Mucosa of stomach (tissue), 1 donor: ENCODE measurements around the gene ALOX15.
"Not testable (repeated sequence)": the region's sequence is repeated elsewhere in the genome, so short reads cannot be mapped to it uniquely, and the experiment has no call there.

Source experiments
- H3K27me3 ChIP-seq: one replicate; pipeline ENCODE4 v1.7.0; 2013; ENCODE audit warnings: mild to moderate bottlenecking, low read length; ENCODE audit not compliant: control insufficient read depth, insufficient read depth
- H3K36me3 ChIP-seq: one replicate; pipeline ENCODE4 v1.7.0; 2013; ENCODE audit warnings: low read length; ENCODE audit not compliant: control insufficient read depth, insufficient read depth
- H3K4me1 ChIP-seq: one replicate; pipeline ENCODE4 v1.7.0; 2013; ENCODE audit warnings: mild to moderate bottlenecking, low read length; ENCODE audit not compliant: control insufficient read depth, insufficient read depth
- H3K4me3 ChIP-seq: one replicate; pipeline ENCODE4 v1.7.0; 2013; ENCODE audit warnings: low read length
- H3K9ac ChIP-seq: one replicate; pipeline ENCODE4 v1.7.0; 2013; ENCODE audit warnings: mild to moderate bottlenecking, low read length, moderate library complexity
- H3K9me3 ChIP-seq: one replicate; pipeline ENCODE4 v1.7.0; 2013; ENCODE audit warnings: mild to moderate bottlenecking, low read length, moderate library complexity; ENCODE audit not compliant: control insufficient read depth
- donor health status: Pancreatic carcinoma.

ALOX15 gene

DNA sequence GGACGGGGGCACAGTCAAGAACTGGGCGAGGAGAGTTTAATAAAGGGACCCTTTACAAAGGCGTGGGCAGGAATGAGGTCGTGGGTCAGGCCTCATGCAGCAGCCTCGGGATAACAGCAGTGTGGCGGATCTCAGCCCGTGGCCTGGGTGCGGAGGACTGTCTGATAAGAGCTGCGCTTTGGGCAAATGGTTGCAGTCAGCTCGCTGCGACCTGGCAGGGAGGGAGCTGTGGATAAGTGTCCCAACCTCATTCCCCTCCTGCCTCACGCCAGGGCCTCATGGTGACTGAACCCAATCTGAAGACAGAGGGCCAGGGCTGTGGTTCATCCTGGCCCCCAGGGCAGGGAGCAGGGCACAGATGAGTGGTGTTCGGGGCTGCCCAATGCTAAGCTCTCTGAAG lies 43.5 kb downstream of the ALOX15 start:
- no peaks in the 10 kb centered on the region for H3K9me3 ChIP-seq
- peaks cover 4% of the 10 kb centered on the region for H3K27me3 ChIP-seq
- peaks cover 14% of the 10 kb centered on the region for H3K4me1 ChIP-seq
- no peak overlapping the region for H3K9ac ChIP-seq
- H3K36me3 ChIP-seq: no peaks in the 10 kb centered on the region
- H3K4me3 ChIP-seq: no peak overlapping the region

DNA sequence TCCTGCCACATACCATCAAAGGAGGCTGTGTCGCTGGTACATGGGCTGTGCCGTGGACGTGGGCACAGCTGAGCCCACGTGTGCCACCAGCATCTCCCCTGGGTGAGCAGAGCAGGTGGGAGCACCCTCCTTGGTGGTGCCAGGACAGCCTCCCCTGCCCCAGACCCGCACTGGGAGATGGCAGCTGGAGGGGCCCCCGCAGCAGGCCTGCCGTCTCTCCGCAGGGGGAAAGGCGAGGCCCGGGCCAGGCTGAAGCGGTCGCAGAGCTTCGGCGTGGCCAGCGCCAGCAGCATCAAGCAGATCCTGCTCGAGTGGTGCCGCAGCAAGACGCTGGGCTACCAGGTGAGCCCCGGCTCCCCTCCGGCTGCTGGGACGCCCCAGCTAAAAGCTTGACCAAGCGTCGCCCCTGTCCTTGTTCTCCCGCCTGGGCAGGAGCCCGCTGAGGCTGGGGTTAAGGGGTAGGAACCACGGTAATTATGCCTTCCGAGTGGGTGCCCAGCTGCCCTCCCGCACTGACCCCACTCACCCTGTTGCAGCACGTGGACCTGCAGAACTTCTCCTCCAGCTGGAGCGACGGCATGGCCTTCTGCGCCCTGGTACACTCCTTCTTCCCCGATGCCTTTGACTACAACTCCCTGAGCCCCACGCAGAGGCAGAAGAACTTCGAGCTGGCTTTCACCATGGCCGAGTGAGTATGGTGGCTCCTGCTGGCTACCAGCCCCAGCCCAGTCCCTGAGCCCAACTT lies 44.7 kb downstream of the ALOX15 start:
- Histone ChIP-seq H3K27me3 (peaks cover 4% of the 10 kb centered on the region), H3K4me1 (peaks cover 14% of the 10 kb centered on the region), H3K9me3 (no peaks in the 10 kb centered on the region), H3K4me3 (no peak overlapping the region), H3K36me3 (no peaks in the 10 kb centered on the region), H3K9ac (no peak overlapping the region)

DNA sequence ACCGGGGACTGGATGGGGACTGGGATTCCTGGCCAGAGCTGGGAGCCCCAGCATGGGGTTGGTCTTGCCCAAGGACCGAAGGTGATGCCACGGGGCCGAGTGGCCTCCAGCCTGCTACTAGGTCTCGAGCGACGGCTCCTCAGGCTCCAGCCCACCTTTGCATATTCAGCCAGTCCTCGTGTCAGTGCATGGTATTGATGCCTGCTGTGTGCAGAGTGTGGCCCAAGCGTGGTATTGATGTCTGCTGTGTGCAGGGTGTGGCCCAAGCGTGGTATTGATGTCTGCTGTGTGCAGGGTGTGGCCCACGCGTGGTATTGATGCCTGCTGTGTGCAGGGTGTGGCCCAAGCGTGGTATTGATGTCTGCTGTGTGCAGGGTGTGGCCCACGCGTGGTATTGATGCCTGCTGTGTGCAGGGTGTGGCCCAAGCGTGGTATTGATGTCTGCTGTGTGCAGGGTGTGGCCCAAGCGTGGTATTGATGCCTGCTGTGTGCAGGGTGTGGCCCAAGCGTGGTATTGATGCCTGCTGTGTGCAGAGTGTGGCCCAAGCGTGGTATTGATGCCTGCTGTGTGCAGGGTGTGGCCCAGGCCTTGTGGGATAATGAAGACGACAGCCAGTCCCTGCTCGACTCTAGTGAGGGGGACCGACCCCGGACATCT lies 45.7 kb downstream of the ALOX15 start:
- H3K36me3 ChIP-seq, H3K27me3 ChIP-seq, H3K4me3 ChIP-seq, H3K9ac ChIP-seq, H3K9me3 ChIP-seq: not testable (repeated sequence)
- peaks cover 14% of the 10 kb centered on the region for H3K4me1 ChIP-seq

DNA sequence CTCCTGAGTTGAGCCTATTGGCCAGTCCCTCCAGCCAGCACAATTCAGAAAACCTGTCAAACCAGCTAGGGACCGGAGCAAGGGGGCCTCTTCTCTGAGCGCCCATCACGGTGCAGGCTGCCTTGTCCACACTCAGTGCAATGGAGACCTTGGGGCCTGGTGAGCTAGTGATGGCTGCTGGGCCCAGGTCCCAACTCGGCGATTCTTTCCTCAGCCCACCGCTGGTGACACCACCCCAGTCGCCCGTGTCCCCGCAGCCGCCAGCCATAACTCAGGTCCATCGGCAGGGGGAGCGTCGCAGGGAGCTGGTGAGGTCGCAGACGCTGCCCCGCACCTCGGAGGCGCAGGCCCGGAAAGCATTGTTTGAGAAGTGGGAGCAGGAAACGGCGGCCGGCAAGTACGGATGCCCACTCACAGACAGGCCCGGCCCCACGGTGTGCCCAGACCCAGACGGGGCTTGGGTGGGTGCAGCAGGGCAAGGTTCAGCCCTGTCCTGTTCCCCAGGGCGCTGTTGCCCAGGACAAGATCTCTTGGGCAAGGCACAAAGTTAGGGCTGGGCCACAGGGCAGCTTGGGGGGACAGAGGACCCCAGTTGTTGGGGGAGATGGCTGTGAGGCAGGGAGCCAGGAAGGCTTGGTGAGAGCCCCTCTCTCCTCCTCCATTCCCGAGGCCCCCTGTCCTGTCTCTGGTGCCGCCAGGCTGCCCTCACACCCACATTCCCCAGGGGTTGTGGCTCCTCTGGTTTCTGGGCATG lies 46.4 kb downstream of the ALOX15 start:
- H3K9me3 ChIP-seq: no peaks in the 10 kb centered on the region
- H3K4me3 ChIP-seq: no peak overlapping the region
- peaks cover 4% of the 10 kb centered on the region for H3K27me3 ChIP-seq
- H3K4me1 ChIP-seq: peaks cover 14% of the 10 kb centered on the region
- no peaks in the 10 kb centered on the region for H3K36me3 ChIP-seq
- H3K9ac ChIP-seq: peak overlapping the region; percentile 15

DNA sequence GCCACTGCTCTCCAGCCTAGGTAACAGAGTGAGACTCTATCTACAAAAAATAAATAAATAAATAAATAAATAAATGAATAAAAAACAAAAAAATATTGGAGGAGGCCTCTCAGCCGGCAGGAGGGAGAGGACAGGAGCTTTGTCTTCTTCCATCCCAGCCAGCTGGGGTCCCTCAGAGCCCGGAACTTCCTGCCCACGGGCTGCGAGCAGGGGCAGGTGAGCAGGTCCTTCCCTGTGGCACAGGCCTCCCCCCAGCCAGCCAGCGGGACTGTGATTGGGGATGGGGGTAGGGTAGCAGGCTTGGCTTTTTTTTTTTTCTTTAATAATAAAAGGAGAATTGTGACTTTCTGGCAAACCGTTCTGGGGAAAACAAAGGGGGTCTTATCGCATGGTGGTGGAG lies 47.1 kb downstream of the ALOX15 start:
- Histone ChIP-seq H3K9me3 (no peaks in the 10 kb centered on the region), H3K27me3 (peaks cover 4% of the 10 kb centered on the region), H3K36me3 (no peaks in the 10 kb centered on the region), H3K4me1 (peaks cover 13% of the 10 kb centered on the region), H3K4me3 (no peak overlapping the region), H3K9ac (no peak overlapping the region)

DNA sequence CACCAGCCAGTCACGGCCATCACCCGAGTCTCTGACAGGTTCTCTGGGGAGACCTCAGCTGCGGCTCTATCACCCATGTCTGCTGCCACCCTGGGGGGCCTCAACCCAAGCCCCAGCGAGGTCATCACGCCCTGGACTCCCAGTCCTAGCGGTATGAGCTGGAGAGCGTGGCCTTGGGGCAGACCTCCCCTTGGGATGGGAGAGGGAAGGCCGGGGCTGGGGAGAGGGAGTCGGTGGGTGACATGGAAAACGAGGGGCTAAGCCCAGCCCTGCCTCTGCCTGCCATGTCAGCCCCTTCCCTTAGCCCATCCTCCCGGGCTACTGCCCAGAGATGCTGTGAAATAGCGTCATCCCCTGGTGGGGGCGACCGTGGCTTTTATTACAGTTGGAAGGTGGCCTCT lies 48.5 kb downstream of the ALOX15 start:
- Histone ChIP-seq H3K4me3 (no peak overlapping the region), H3K9ac (no peak overlapping the region), H3K9me3 (no peaks in the 10 kb centered on the region), H3K36me3 (no peaks in the 10 kb centered on the region), H3K4me1 (peaks cover 10% of the 10 kb centered on the region), H3K27me3 (peaks cover 4% of the 10 kb centered on the region)

DNA sequence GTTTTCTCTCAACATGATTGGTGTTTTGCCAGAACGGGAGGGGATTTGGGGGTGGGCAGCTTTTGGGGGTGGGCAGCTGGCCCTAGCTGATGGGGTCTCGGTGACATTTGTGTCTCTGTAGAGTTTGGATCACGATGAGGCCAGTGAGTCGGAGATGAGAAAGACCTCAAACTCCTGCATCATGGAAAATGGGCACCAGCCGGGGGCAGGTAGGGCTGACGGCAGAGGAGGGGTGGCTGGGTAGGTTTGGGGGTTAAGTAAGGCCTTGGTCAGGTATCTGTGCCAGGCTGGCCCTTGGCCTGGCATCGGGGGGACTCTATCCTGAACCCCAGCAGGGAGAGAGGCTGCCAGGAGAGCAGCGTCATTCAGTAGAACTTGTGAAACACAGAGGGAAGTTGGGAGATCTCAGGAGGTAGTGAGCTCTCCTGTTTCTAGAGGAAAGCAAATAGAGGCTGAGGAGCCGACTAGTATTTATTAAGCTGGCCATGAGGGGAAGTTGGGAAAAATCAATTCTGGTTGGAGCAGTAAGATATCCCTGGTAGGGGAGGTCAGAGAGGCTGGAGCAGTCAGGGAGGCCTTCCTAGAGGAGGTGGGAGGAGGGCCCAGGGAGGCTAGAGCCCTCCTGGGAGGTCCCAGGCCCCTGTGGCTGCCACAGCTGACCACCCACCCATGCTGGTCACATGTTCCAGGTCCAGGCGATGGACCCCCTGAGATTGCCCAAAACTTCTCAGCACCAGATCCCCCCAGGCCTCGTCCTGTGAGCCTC lies 49.1 kb downstream of the ALOX15 start:
- H3K9ac ChIP-seq: no peak overlapping the region
- H3K36me3 ChIP-seq: no peaks in the 10 kb centered on the region
- H3K4me3 ChIP-seq: no peak overlapping the region
- H3K4me1 ChIP-seq: peaks cover 10% of the 10 kb centered on the region
- peaks cover under 1% of the 10 kb centered on the region for H3K27me3 ChIP-seq
- H3K9me3 ChIP-seq: no peaks in the 10 kb centered on the region

DNA sequence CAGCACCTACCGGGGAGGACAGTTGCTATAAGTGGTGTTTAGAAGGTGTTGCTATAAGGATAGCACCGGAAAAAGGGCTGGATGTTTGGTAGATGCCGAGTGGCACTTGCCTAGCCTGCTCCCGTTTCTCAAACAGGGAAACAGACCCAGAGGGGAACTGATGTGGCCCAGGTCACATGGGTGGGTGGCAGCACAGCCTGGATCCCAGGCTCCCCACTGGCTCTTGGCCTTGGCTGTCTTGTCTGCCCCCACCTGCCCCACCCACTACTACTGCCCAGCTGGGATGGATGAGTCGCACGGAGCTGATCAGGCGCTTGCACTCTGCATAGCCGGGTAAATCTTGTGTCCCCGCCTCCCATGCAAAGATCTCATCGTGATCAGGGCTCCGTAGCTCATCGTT lies 49.9 kb downstream of the ALOX15 start:
- H3K4me3 ChIP-seq: no peak overlapping the region
- H3K27me3 ChIP-seq: peaks cover 3% of the 10 kb centered on the region
- H3K4me1 ChIP-seq: peaks cover 10% of the 10 kb centered on the region
- no peaks in the 10 kb centered on the region for H3K9me3 ChIP-seq
- no peak overlapping the region for H3K9ac ChIP-seq
- no peaks in the 10 kb centered on the region for H3K36me3 ChIP-seq

DNA sequence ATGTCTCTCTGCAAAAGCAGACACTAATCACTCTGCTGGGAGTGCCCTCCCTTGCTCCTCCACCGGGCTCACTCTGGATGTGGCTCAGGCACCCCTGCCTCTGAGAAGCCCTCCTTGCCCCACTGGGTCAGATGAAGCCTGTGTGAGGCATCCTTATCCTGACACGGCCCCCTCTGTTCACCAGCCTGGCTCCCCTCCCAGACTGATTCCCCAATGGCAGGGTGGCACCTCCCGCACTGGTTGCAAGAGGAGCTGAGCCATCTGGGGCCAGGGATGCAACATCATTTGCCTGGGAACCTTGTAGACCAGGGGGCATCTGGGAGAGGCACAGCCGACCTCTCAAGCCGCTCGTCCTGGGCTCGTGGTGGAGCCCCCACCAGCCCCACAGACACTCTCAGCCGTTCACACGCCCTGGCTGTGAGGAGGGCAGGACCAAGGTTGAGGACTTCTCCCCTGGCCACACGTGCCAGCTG lies 50.5 kb downstream of the ALOX15 start:
- H3K9ac ChIP-seq: no peak overlapping the region
- H3K4me1 ChIP-seq: peaks cover 10% of the 10 kb centered on the region
- H3K9me3 ChIP-seq: no peaks in the 10 kb centered on the region
- H3K36me3 ChIP-seq: no peaks in the 10 kb centered on the region
- H3K27me3 ChIP-seq: peaks cover 5% of the 10 kb centered on the region
- H3K4me3 ChIP-seq: no peak overlapping the region

DNA sequence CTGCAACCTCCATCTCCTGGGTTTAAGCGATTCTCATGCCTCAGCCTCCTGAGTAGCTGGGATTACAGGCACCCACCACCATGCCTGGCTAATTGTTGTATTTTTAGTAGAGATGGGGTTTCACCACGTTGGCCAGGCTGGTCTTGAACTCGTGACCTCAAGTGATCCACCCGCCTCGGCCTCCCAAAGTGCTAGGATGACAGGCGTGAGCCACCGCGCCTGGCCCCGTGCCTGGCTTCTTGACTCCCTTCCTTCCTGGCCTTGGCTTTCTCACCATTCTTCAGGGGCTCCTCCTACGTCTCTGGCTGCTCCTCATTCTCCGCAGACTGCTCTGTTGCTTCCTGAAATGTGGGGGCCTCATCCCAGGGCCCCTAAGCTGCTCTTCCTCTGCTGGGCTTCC lies 51.4 kb downstream of the ALOX15 start:
- H3K27me3 ChIP-seq: peaks cover 12% of the 10 kb centered on the region
- not testable (repeated sequence) for H3K4me1 ChIP-seq, H3K36me3 ChIP-seq, H3K9me3 ChIP-seq, H3K9ac ChIP-seq, H3K4me3 ChIP-seq

DNA sequence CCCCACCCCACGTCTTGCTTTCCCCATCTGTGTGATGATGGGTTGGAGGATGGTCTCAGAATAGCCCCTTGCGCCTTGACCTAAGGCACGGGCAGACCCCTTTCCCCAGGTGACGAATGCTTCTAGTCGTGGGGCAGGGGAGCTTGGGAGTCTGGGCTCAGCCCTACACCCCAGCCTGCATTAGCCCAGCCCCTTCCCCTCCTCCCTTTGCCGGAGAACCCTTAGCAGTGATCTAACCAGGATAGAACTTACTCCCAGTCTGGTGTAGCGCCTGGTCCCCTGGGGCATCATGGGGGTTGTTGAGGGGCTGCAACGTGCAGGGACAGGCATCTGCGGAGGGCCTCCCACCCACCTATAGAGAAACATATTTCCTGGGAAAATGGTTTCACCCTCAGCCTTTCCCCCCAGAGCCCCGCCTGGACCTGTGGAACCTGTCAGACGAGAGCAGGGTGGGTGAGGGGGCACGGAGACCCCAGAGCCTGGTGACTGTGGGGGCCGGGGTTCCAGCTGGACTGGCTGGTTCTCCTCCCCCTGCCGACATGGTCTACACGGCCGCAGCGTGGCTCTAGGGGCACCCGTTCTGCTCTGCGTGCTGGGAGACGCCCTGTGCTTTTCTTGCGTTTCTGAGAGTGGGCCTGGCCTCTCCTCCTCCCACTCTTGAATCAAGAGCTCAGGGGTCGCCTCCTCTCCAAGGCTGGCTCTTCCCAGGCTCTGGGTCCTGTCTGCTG lies 52.4 kb downstream of the ALOX15 start:
- peaks cover 8% of the 10 kb centered on the region for H3K4me1 ChIP-seq
- H3K36me3 ChIP-seq: no peaks in the 10 kb centered on the region
- no peak overlapping the region for H3K9ac ChIP-seq
- no peaks in the 10 kb centered on the region for H3K9me3 ChIP-seq
- no peak overlapping the region for H3K4me3 ChIP-seq
- H3K27me3 ChIP-seq: peaks cover 20% of the 10 kb centered on the region
